HFF-Myc (cell line): ENCODE data around the gene LRIG3.

Experiments
- DNase-seq: peaks from one replicate; pipeline ENCODE4 v3.0.0-alpha.2; 2011; ENCODE audit warnings: low read depth; ENCODE audit errors: extremely low read depth
- H3K4me3 ChIP-seq: replicated peaks from 2 replicates; pipeline ENCODE4 v1.5.1; 2011; ENCODE audit warnings: low read depth, mild to moderate bottlenecking, control low read depth, low read length
- CTCF ChIP-seq: IDR thresholded peaks from 2 replicates; pipeline ENCODE4 v1.5.1; 2012; ENCODE audit warnings: mild to moderate bottlenecking, low read depth, low read length, control low read depth; ENCODE audit errors: missing control alignments

The LRIG3 gene

DNA sequence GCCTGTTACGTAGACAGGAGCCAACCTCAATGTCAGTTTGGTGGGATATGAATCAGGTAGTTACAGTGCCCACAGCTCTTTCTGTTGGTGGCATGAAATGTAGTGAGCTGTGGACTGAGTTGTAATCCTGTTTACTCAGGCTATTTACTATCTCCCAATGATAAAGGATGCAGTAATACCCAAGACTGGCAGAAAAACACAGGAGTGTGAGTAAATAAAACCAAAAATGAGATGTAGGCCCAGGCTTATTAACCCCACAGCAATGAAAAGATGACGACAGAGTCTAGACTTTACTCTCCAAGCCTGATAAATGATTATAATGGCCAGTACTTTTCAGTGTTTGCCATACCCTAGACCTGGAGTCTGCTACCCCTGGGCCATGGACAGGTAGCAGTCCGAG, 22.8 kb upstream of the LRIG3 start:
- no peak for TF ChIP-seq CTCF
- H3K4me3 ChIP-seq, result no peak overlapping the region
- DNase-seq, result no peak

DNA sequence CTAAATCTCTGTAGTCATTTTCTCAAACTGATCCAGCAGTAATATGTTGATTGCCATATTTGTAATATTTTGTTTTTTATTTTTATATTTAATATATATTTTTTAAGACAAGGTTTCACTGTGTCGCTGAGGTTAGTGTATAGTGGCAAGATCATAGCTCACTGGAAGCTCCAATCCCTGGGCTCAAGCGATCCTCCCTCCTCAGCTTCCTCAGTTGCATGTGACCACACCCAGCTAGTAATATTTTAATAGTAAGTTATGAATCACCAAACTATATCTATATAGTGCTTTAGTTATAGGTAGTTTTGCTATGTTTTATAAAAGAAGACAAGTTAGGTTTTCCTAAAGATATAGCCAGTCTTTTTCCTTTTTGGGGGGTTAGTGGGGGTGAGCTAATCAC, 22.0 kb upstream of the LRIG3 start:
- no peak for TF ChIP-seq CTCF
- DNase-seq, result no peak
- H3K4me3 ChIP-seq, result no peak overlapping the region

DNA sequence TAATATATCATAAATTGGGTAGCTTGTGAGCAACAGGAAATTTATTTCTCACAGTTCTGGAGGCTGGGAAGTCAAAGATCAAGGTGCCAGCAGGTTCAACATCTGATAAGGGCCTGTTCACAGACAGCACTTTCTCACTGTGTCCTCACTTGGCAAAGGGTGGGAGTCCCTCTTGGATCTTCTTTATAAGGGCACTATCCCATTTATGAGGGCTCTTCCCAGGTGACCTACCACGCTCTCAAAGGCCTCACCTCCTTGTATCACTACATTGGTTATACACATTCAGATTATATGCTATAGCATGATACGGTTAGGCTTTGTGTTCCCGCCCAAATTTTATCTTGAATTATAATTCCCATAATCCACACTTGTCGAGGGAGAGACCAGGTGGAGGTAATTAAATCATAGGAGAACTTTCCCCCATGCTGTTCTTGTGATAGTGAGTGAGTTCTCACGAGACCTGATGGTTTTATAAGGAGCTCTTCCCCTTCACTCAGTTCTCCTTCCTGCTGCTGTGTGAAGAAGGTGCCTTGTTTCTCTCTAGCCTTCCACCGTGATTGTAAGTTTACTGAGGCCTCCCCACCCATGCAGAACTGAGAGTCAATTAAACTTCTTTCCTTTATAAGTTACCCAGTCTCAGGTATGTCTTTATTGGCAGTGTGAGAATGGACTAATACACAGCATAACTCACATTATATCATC, 19.2 kb upstream of the LRIG3 start:
- no peak for TF ChIP-seq CTCF
- no peak overlapping the region for H3K4me3 ChIP-seq
- DNase-seq, result no peak

DNA sequence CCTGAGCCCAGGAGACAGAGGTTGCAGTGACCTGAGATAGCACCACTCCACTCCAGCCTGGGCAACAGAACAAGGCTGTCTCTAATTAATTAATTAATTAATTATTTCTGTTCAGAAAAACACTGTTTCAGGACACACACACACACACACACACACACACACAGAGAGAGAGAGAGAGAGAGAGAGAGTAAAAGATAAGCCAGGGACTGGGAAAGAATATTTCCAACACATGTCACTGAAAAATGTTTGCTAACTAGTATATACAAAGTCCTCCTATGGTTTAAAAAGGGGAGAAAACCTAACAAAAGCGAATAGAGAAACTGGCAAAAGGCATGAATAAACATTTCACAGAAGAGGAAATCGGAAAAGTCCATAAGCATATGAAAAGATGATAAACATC, 18.1 kb upstream of the LRIG3 start:
- DNase-seq, result no peak
- no peak overlapping the region for H3K4me3 ChIP-seq
- TF ChIP-seq CTCF, result no peak

DNA sequence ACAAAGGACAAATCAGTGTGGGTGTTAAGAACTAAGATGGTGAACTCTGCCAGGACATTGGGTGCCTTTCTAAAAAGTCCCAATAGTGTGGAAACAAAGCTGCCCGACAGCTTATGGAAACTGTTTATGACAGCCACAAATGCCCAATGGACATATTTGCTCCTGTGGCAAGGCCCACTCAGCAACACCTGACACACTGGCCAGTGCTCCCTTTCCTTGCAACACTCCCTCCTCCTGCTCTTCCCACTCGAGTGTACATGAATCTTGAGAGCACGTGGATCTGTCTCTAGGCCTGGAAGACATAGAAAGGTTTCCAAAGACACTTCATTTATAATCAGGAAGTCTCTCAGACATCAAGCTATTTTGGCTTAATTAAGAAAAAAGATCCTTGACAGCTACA, 14.2 kb upstream of the LRIG3 start:
- no peak for DNase-seq
- H3K4me3 ChIP-seq, result no peak overlapping the region
- no peak for TF ChIP-seq CTCF

GRCh38 chr12:58932806-58933681, 12.7 kb upstream of the LRIG3 start:
- no peak for TF ChIP-seq CTCF
- no peak for DNase-seq
- no peak overlapping the region for H3K4me3 ChIP-seq
